ENCODE data around the gene INPP5A.

The INPP5A gene

GRCh38 chr10:132601567-132601966 lies 64.0 kb downstream of the INPP5A start:
- DNase-seq: no peak

DNA sequence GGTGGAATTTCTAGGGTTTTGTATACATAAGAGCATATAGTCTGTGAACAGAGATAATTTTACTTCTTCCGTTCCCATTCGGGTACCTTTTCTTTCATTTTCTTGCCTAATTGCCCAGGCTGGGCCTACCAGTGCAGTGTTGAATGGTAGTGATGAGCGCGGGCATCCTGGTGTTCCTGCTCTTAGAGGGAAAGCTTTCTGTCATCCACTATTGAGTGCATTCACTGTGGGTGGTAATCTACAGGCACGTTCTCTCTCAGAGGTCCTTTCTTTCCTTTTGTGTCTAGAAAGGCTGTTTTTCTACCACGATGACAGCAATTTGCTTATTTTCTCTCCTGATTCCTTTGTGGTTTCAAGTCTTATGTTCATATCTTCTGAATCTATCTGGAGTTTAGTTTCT lies 65.0 kb downstream of the INPP5A start:
- no peak for DNase-seq

DNA sequence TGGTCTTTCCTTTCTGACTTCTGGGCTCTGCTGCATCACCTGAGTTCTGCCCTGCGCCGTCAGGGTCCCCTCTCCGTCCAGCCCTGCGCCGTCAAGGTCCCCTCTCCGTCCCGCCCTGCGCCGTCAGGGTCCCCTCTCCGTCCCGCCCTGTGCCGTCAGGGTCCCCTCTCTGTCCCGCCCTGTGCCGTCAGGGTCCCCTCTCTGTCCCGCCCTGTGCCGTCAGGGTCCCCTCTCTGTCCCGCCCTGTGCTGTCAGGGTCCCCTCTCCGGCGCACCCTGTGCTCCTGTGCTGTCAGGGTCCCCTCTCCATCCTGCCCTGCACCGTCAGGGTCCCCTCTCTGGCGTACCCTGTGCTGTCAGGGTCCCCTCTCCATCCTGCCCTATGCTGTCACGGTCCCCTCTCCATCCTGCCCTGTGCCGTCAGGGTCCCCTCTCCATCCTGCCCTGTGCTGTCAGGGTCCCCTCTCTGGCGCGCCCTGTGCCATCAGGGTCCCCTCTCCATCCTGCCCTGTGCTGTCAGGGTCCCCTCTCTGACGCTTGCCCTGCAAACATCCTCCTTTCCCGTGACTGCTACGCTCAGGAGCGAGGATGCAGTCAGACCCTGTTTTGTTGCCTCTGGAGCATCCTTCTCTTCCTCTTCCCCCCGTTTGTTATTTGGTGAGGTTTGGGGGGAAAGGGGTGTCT lies 66.4 kb downstream of the INPP5A start:
- no peak for DNase-seq

GRCh38 chr10:132604686-132605085 lies 67.1 kb downstream of the INPP5A start:
- DNase-seq: no peak

- no peak for DNase-seq
Measured at GRCh38 chr10:132605390-132605789, 67.8 kb downstream of the INPP5A start.

DNA sequence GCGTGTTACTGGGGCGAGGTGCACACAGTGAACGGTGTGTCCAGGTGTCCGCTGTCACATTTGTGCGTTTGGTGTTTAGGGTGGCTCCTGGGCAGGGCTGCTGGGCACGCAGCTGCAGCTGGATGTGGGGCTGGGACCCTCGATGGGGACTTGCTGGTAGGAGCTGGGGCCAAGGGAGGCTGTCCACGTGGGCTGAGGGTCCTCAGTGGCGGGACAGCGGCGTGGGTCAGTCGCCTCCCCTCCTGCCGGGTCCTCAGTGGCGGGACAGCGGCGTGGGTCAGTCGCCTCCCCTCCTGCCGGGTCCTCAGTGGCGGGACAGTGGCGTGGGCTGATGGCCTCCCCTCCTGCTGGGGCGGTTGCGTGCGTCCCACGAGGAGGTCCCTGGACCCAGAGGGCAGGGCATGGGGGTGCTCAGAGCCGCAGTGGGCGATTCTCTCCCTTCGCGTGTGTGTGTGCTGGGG lies 68.5 kb downstream of the INPP5A start:
- no peak for DNase-seq

GRCh38 chr10:132606536-132607316 lies 69.1 kb downstream of the INPP5A start:
- DNase-seq: no peak

GRCh38 chr10:132607491-132607890 lies 69.9 kb downstream of the INPP5A start:
- no peak for DNase-seq

DNA sequence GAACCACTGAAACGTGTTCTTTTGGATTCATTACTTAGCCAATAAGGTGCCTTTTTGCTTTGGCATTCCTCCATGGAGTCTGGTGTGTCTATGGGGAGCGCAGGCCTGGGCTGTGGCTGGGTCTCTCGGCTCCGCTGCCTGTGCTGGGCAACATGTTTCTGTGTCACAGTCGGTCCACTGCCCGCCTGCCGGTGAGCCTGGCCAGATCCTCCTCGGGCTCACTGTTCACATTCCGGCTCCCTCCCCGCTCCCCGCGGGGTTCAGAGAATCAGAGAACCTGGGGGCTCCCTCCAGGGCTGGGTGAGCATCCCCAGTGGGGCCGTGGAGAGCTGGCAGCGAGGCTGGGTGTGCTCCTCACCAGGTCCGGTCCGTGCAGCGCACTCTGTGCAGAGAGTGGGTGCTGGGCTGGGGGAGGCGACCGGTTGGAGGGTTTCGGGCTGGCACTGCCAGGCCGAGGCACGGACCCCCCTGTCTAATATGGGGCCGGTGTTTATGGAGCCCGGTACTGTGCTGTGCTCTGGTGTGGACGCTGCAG lies 70.4 kb downstream of the INPP5A start:
- DNase-seq: no peak

DNA sequence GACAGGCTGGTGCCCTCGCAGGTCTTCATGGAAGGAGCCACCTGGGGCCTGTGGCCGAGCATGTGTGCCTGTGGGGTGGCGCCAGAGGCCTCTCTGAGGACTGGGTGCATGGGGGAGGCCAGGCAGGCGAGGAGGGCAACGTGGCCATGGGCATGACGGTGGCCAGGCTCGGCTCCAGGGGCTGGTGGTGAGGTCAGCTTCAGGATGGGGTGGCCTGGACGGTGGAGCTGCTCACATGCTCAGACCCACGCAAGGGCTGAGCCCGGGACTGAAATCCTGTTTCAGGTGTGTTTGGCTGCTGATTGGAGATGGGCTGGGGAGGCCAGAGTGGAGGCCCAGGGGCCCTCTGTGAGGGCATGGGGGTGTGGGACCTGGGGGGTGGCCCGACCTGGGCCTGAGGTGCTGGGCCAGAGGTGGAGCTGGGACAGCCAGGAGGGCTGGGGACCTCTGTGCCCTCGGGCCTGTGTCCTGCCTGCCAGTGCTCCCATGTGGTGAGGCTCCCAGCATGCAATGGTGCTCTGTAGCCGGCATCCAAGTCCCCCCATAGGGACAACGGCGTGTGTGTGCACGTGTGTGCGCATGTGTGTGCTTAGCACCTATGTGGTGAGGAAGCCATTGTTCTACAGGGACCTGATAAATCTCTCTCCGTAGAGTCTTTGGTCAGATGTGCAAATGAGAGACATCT lies 71.1 kb downstream of the INPP5A start:
- DNase-seq: no peak

- no peak for DNase-seq
Measured at GRCh38 chr10:132609211-132609610, 71.6 kb downstream of the INPP5A start.

DNA sequence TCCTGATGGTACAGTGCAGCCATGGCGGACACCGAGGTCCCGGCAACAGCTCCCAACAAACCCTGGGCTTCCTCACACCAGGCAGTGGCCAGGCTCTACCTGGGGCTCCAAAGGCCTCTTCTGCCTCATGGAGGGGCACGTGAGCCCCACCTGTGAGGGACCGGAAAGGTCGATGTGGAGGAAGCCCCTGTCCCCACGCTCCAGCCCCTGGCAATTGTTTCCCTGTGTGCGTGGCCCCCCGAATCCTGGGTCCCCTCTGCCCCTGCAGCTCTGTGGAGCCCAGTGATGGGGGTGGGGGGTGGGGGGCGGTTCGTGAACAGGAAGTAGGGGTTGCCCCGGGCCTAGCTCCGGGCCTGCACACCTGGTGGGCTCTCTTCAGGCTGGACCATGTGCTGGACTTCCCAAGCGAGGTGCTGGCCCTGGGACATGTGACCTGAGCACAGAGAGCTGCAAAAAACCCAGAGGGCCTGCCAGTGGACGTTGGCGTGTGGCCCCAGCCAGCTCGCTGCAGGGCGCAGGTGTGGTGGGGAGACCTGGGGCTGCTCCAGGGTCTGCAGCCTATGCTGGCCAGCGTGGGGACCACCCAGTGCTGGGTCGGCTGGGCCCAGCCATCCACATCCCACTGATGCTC lies 72.6 kb downstream of the INPP5A start:
- DNase-seq: no peak

DNA sequence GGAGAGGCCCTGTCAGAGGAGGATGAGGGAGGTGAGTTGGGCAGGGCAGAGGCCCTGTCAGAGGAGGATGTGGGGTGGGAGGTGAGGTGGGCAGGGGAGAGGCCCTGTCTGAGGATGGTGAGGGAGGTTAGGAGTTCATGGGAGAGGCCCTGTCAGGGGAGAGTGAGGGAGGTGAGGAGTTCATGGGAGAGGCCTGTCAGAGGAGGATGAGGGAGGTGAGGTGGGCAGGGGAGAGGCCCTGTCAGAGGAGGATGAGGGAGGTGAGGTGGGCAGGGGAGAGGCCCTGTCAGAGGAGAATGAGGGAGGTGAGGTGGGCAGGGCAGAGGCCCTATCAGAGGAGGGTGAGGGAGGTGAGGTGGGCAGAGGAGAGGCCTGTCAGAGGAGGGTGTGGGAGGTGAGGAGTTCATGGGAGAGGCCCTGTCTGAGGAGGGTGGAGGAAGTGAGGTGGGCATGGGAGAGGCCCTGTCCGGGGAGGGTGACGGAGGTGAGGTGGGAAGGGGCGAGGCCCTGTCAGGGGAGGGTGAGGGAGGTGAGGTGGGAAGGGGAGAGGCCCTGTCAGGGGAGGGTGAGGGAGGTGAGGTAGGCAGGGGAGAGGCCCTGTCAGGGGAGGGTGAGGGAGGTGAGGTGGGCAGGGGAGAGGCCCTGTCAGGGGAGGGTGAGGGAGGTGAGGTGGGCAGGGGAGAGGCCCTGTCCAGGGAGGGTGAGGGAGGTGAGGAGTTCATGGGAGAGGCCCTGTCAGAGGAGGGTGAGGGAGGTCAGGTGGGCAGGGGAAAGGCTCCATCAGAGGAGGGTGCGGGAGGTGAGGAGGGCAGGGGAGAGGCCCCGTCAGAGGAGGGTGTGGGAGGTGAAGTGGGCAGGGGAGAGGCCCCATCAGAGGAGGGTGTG lies 73.7 kb downstream of the INPP5A start:
- no peak for DNase-seq

DNA sequence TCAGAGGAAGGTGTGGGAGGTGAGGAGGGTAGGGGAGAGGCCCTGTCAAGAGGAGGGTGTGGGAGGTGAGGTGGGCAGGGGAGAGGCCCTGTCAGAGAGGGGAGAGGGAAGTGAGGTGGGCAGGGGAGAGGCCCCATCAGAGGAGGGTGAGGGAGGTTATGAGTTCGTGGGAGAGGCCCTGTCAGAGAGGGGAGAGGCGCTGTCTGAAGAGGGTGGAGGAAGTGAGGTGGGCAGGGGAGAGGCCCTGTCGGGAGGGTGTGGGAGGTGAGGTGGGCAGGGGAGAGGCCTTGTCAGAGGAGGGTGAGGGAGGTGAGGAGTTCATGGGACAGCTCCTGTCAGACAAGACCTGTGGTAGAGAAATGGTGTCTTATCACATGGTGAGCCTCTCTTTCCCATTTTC lies 74.4 kb downstream of the INPP5A start:
- no peak for DNase-seq

DNA sequence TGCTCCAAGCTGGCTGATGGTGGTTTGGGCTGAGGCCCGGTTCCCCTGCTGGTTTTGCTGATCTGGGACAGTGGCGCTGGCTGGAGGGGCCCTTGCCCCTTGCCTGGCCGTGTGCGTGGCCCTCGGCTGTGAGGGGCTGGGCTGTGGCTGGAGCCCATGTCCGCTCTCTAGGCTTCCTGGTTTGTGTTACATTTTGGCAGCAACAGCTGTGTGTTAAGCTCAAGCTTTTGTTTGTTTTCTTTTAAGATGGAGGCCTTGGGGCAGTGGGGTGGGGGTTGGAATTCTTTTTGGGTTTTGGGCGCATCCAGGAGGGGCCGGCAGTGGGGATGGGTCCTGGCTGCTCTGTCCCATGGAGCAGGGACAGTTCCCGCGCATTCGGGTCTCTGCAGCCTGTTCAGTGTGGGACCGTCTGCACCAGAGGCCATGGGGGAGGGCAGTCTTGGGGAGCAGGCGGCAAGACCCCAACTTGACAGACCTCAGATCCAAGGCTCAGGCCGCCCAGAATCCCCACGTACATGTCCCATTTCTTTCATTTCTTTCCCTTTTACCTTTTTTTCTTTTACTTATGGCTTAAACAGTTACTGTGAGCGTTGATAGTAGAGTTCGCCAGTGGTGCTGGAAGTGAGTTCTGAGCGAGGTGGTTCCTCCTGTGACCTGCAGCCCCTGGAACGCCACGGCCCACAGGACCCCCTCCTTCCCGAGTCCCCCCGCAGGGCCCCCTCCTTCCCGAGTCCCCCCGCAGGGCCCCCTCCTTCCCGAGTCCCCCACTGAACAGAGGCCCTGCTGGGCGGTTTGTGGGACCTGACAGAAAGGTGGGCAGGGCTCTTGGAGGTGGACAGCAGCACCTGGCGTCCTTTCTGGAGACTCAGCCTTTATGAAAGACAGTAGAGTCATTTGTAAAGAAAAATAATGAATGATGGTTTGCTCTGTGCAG lies 75.3 kb downstream of the INPP5A start:
- DNase-seq: no peak

DNA sequence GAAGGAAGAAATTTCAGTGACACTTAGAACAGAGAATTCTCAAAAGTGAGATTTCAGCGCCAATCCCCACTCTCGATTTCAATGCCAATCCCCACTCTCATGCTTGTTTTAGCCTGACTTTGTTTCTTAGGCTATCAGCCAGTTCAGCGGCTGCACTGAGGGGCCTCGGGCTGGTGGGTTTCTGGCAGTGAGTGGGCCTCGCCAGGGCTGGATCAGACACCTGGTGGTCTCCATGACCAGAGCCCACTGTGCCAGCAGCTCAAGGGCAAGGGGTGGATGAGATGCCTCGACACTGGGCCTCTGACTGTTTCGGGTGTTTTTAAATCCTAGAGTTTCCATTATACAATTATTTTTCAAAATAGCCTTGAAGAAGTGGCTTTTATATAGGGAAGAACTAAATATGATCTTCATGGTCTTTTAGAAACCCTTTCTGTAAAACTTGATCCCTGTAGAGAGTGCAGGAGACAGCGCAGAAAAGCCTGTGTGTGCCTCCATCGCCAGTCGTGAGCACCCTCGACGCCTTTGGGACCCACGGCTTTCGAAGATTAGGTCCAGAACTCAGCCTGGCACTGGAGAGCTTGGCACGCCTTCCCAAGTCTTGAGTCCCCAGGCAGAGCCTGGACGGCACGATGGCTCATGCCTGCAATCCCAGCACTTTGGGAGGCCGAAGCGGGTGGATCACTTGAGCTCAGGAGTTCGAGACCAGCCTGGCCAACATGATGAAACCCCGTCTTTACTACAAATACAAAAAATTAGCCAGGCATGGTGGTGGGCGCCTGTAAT lies 76.2 kb downstream of the INPP5A start:
- no peak for DNase-seq

DNA sequence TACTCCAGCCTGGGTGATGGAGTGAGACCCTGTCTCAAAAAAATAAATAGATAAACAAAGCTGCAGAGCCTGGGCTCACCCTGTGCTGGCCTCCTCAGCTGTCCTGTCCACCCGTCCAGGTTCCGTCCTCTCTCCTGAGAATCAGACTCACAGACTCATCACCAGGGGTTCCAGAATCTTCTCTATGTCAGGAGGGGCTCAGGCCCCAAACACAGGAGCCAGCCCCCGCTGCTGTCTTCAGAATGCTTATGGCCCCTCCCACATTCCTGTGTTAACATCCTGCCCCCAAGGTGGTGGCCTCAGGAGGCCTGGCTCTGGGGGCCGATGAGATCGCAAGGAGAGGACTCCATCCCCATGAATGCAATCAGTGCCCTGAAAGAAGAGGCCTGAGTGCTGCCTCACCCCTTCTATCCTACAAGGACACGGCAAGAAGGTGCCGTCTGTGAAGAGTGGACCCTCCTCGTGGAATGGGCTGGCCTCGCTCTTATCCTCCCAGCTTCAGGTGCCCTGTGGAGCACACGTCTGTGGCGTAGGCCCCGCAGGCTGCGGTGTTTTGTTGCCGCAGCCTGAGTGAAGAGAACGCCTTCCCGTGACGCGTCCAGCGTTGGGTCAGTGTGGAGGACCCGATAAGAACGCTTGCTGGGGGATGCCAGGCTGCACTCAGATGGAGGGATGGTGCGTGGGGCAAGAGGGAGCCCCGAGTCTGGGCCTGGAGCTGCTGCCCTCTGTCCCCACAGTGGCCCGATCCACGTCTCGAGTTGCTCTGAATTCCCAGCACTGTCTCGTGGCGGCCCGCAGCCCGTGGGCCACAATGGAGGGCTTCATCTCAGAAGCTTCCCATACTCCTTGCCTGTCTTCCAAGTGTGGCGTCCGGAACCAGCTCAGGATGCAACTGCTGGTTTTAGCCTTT lies 77.1 kb downstream of the INPP5A start:
- DNase-seq: no peak

- DNase-seq: no peak
Measured at GRCh38 chr10:132615341-132616169, 78.0 kb downstream of the INPP5A start.
